HepG2 (cell line): ENCODE measurements around the gene OR8A1. TPM values are rescaled to one million over a fixed set of nuclear protein-coding genes. Genes with fewer than 3 reads are reported as not detected.

Experiments
- ATAC-seq: fragments of 200-7000 bp; cut with Tn5 transposase; 3 replicates; pipeline ENCODE4 v1.9.1; 2020; ENCODE audit warnings: mild to moderate bottlenecking, moderate library complexity
- BruUV-seq: library from RNA; stranded (reverse); fragments of 400-500 nt; replicated peaks from 2 replicates; lab custom pipeline; 2021; lab: Mats Ljungman, UMichigan
- CTCF ChIA-PET: fragments of 300-600 bp; formaldehyde crosslinking; extraction: SDS; loops from one replicate; lab custom pipeline; 2021; ENCODE audit warnings: low total read pairs, inconsistent platforms, low intra/inter-chr PET ratio; lab: Yijun Ruan, JAX
- POLR2A ChIA-PET: fragments of 350-600 bp; sonication (Branson Sonifier 250); formaldehyde crosslinking; loops from one replicate; lab custom pipeline; 2020; ENCODE audit warnings: antibody characterized with exemption, inconsistent platforms; lab: Yijun Ruan, JAX
- DNase-seq: peaks from one replicate; pipeline ENCODE4 v3.0.0-alpha.2; 2015; ENCODE audit warnings: low spot score
- FAIRE-seq: peaks from 3 replicates; lab custom pipeline; 2011; peaks lifted over from hg19 to GRCh38; lab: Jason Lieb, UNC
- H2AFZ ChIP-seq: one replicate; pipeline ENCODE4 v1.6.1; 2011; ENCODE audit warnings: low read length, inconsistent platforms
- H3K27ac ChIP-seq: fragments of 300-600 bp; 3 replicates; pipeline ENCODE4 v1.8.0; 2011; ENCODE audit warnings: mixed run types, mild to moderate bottlenecking, mixed read lengths, low read length, inconsistent platforms; ENCODE audit not compliant: insufficient read depth; ENCODE audit errors: extremely low read length
- H3K27me3 ChIP-seq, 2 experiments: fragments of 200-600 bp in 1 of 2; 2 replicates in 1 of 2; 3 replicates in 1 of 2; pipeline versions ENCODE4 v1.6.0 to v1.8.0; 2011; ENCODE audit warnings: low read length in 2 of 2, mild to moderate bottlenecking in 2 of 2, moderate library complexity in 2 of 2, inconsistent platforms in 1 of 2; ENCODE audit not compliant: insufficient read depth in 2 of 2, control insufficient read depth in 1 of 2
- H3K36me3 ChIP-seq, 2 experiments: fragments of 200-600 bp in 1 of 2; replicated peaks in 1 of 2; 2 replicates in 1 of 2; 3 replicates in 1 of 2; pipeline versions ENCODE4 v1.5.1 to v1.8.0; 2011; ENCODE audit warnings: low read length in 2 of 2, inconsistent platforms in 1 of 2; ENCODE audit not compliant: insufficient read depth in 2 of 2, control insufficient read depth in 1 of 2
- H3K4me1 ChIP-seq: 2 replicates; pipeline ENCODE4 v1.5.1; 2012; ENCODE audit warnings: low read length, inconsistent platforms; ENCODE audit not compliant: insufficient read depth
- H3K4me2 ChIP-seq: 2 replicates; pipeline ENCODE4 v1.6.0; 2011; ENCODE audit warnings: low read depth, low read length, inconsistent platforms
- H3K4me3 ChIP-seq, 3 experiments: fragments of 200-600 bp in 1 of 3; sonication (generic), shearing (Covaris generic) in 1 of 3; replicated peaks in 1 of 3; 2 replicates each; pipeline ENCODE4 v1.5.1; 2011 to 2016; ENCODE audit warnings: low read length in 3 of 3, inconsistent platforms in 2 of 3, low read depth in 2 of 3, mild to moderate bottlenecking in 2 of 3, control low read depth in 1 of 3, mixed read lengths in 1 of 3; ENCODE audit not compliant: insufficient read depth in 1 of 3
- H3K79me2 ChIP-seq: one replicate; pipeline ENCODE4 v1.6.1; 2011; ENCODE audit warnings: low read length, inconsistent platforms; ENCODE audit not compliant: insufficient read depth
- H3K9ac ChIP-seq: 2 replicates; pipeline ENCODE4 v1.6.0; 2011; ENCODE audit warnings: mild to moderate bottlenecking, low read depth, low read length, inconsistent platforms; ENCODE audit not compliant: insufficient read depth
- H3K9me3 ChIP-seq: 2 replicates; pipeline ENCODE4 v1.5.1; 2012; ENCODE audit warnings: mild to moderate bottlenecking, low read length
- H4K20me1 ChIP-seq: 2 replicates; pipeline ENCODE4 v1.6.0; 2011; ENCODE audit warnings: inconsistent platforms, mild to moderate bottlenecking, low read length, moderate library complexity; ENCODE audit not compliant: insufficient read depth
- BATF2 ChIP-seq: sonication (generic); formaldehyde crosslinking; IDR thresholded peaks from 2 replicates; pipeline ENCODE4 v1.8.0; 2022; ENCODE audit warnings: mild to moderate bottlenecking, missing genetic modification reagents, moderate library complexity
- EP300 ChIP-seq, 3 experiments: sonication (generic) in 1 of 3; formaldehyde crosslinking in 1 of 3; IDR thresholded peaks; 2 replicates each; pipeline versions ENCODE4 v1.5.1 to v1.6.1; 2011 to 2020; ENCODE audit warnings: low read depth in 2 of 3, low read length in 2 of 3, borderline replicate concordance in 1 of 3, improper control_type of control experiment in 1 of 3, mild to moderate bottlenecking in 1 of 3, missing genetic modification reagents in 1 of 3, moderate library complexity in 1 of 3
- GATA4 ChIP-seq: sonication (generic); IDR thresholded peaks from 2 replicates; pipeline ENCODE4 v1.6.1; 2016; ENCODE audit warnings: antibody characterized with exemption, low read depth, borderline replicate concordance
- GMEB1 ChIP-seq: sonication (generic); formaldehyde crosslinking; IDR thresholded peaks from 2 replicates; pipeline ENCODE4 v1.5.1; 2020; ENCODE audit warnings: missing genetic modification reagents, mild to moderate bottlenecking, borderline replicate concordance
- HNRNPH1 ChIP-seq: fragments of 200-400 bp; formaldehyde crosslinking; optimal IDR thresholded peaks from 2 replicates; pipeline ENCODE3; 2017; ENCODE audit warnings: mild to moderate bottlenecking, low read depth, low read length
- NPAS2 ChIP-seq: sonication (generic); formaldehyde crosslinking; IDR thresholded peaks from 2 replicates; pipeline ENCODE4 v1.8.0; 2022; ENCODE audit warnings: mild to moderate bottlenecking, missing genetic modification reagents, borderline replicate concordance
- SIX1 ChIP-seq: sonication (generic); formaldehyde crosslinking; IDR thresholded peaks from 2 replicates; pipeline ENCODE4 v1.4.0; 2020; ENCODE audit warnings: missing genetic modification reagents, borderline replicate concordance
- TAF15 ChIP-seq: fragments of 200-400 bp; formaldehyde crosslinking; IDR thresholded peaks from one replicate; pipeline ENCODE4 v1.6.1; 2018; ENCODE audit warnings: mild to moderate bottlenecking, low read depth, low read length; ENCODE audit not compliant: poor library complexity, severe bottlenecking
- TBX3 ChIP-seq: fragments of 450-650 bp; IDR thresholded peaks from 2 replicates; pipeline ENCODE4 v1.6.1; 2017; ENCODE audit warnings: antibody characterized with exemption, mild to moderate bottlenecking, inconsistent platforms, borderline replicate concordance
- TRAFD1 ChIP-seq: sonication (generic); formaldehyde crosslinking; IDR thresholded peaks from 2 replicates; pipeline ENCODE4 v1.5.1; 2020; ENCODE audit warnings: missing genetic modification reagents, mild to moderate bottlenecking, borderline replicate concordance
- ZEB1 ChIP-seq: IDR thresholded peaks from 2 replicates; pipeline ENCODE4 v1.6.1; 2012; ENCODE audit warnings: mild to moderate bottlenecking, low read depth, inconsistent platforms; ENCODE audit not compliant: insufficient replicate concordance
- ZNF512B ChIP-seq: sonication (generic); formaldehyde crosslinking; IDR thresholded peaks from 2 replicates; pipeline ENCODE4 v1.5.1; 2020; ENCODE audit warnings: missing genetic modification reagents, mild to moderate bottlenecking, borderline replicate concordance
- ZNF563 ChIP-seq: sonication (generic); formaldehyde crosslinking; IDR thresholded peaks from 2 replicates; pipeline ENCODE4 v1.8.0; 2022; ENCODE audit warnings: mild to moderate bottlenecking, moderate library complexity, missing genetic modification reagents
- ZNF564 ChIP-seq: sonication (generic); formaldehyde crosslinking; IDR thresholded peaks from 2 replicates; pipeline ENCODE4 v1.8.1; 2023; ENCODE audit warnings: mild to moderate bottlenecking, missing genetic modification reagents
- ZNF674 ChIP-seq: sonication (generic); formaldehyde crosslinking; IDR thresholded peaks from 2 replicates; pipeline ENCODE4 v1.5.0; 2020; ENCODE audit warnings: low read depth, mild to moderate bottlenecking, missing genetic modification reagents
- WGBS: methylation state at CpG from one replicate; pipeline ENCODE4 v1.1.6; 2017; ENCODE audit warnings: low lambda C conversion rate; 5-methylcytosine and 5-hydroxymethylcytosine counted together
- in situ Hi-C: cut with HindIII; loops from 2 replicates; pipeline ENCODE4 v1.10.0; 2017; ENCODE audit warnings: low pct_unique_long_range_greater_than_20kb; ENCODE audit not compliant: extremely low pct_ligation_motif_present
- intact Hi-C: fragments of 100-400 bp; cut with micrococcal nuclease; formaldehyde crosslinking; loops from one replicate; pipeline ENCODE4 v1.10.0; 2022; ENCODE audit not compliant: unreplicated experiment
- polyA plus RNA-seq, 8 experiments: library from polyadenylated mRNA; depleted of rRNA in 3 of 8; stranded (reverse) in 7 of 8; unstranded in 1 of 8; fragments of >200 nt; fragmentation: Illumina TruSeq in 4 of 8; extraction: Trizol in 4 of 8; gene quantifications; 2 replicates each; pipeline versions ENCODE4 v1.2.1 to v1.2.3, GENCODE V29; 2011 to 2016; ENCODE audit warnings: low read depth in 4 of 8, missing spikeins in 1 of 8, mixed read lengths in 1 of 8; ENCODE audit not compliant: insufficient read depth in 1 of 8
- total RNA-seq, 5 experiments: library from RNA; depleted of rRNA; stranded (reverse); fragments of >200 nt; fragmentation: Illumina TruSeq; extraction: Trizol; gene quantifications; 2 replicates each; pipeline ENCODE4 v1.2.3, GENCODE V29; 2016; ENCODE audit warnings: low read depth in 1 of 5

Gene OR8A1
- total and polyA plus RNA-seq, 2 of the 13 experiments (the other 11 are each of a cell fraction or from before 2014, with no cell fraction given), result not detected

GRCh38 chr11:124543554-124543953, 26.2 kb upstream of the OR8A1 start, which contains the start of gene OR8B12 (continued):
- TF ChIP-seq ZNF512B (CRISPR knock-in tag) (no peak), SIX1 (CRISPR knock-in tag) (no peak), NPAS2 (CRISPR knock-in tag) (no peak), EP300 (IDR thresholded peaks at IDR 0.05; ENCODE audit: low read depth in 2 of 2, low read length in 2 of 2) (no peak), EP300 (CRISPR knock-in tag; IDR thresholded peaks at IDR 0.05; ENCODE audit: borderline replicate concordance) (no peak), ZEB1 (no peak), BATF2 (CRISPR knock-in tag) (no peak)
- TF ChIP-seq, all 625 proteins: peak for 0

GRCh38 chr11:124551189-124551588, 18.6 kb upstream of the OR8A1 start:
- intact Hi-C loops (no loop called here), in situ Hi-C loops (no loop called here)
- peak; percentile 75 for ATAC-seq
- FAIRE-seq, result no peak
- Histone ChIP-seq H4K20me1 (no peaks in the 10 kb centered on the region), H3K9me3 (no peaks in the 10 kb centered on the region), H3K27ac (no peak overlapping the region), H3K4me2 (no peak overlapping the region), H3K4me1 (no peaks in the 10 kb centered on the region), H3K4me3 (no peak overlapping the region), H3K79me2 (no peaks in the 10 kb centered on the region), H2AFZ (no peak overlapping the region), H3K36me3 (no peaks in the 10 kb centered on the region), H3K27me3 (no peaks in the 10 kb centered on the region; a peak in 1 of 5 replicates), H3K9ac (no peak overlapping the region)
- WGBS, result 25% methylated on average over 6 of the region's 6 CpGs
- no TSS peak for BruUV-seq
- ChIA-PET CTCF (no interaction called here), POLR2A (no interaction called here)
- DNase-seq, result peak; percentile 1
- TF ChIP-seq GATA4, result no peak
- no peak for TF ChIP-seq ZNF563 (CRISPR knock-in tag)
- no peak for TF ChIP-seq TRAFD1 (CRISPR knock-in tag)
- TF ChIP-seq GMEB1 (CRISPR knock-in tag), result no peak
- no peak for TF ChIP-seq ZNF564 (CRISPR knock-in tag)
- no peak for TF ChIP-seq TAF15
- no peak for TF ChIP-seq TBX3
- no peak for TF ChIP-seq HNRNPH1
- no peak for TF ChIP-seq ZNF674
